Measurements from ENCODE around the gene MCF2L. TPM values are rescaled to one million over a fixed set of nuclear protein-coding genes. Genes with fewer than 3 reads are reported as not detected.

The MCF2L gene
- total and polyA plus RNA-seq, 2 experiments from 2014 or later = 27.6 to 38.6 TPM

DNA sequence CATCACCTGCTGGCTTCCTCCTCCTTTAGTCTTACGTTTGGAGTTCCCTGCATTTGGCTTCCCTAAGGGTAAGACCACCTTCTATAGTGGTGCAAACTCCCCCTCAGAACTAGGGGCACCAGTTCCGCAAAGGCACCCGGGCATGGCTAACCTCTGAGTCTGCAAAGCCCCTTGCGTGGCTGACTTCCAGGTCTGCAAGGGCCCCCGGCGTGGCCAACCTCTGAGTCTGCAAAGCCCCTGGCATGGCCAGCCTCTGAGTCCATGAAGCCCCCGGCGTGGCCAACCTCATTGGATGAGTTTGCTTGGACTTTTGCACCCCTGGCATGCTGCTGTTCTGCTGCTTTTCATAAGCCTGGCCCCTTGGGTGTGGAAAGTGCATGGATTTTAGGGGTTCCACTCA, 5.1 kb downstream of the MCF2L start:
- Histone ChIP-seq H3K27ac (no peak overlapping the region), H3K27me3 (peaks cover 13% of the 10 kb centered on the region), H3K4me1 (ENCODE audit: low read depth) (no peaks in the 10 kb centered on the region), H3K9me3 (ENCODE audit: low read depth) (no peaks in the 10 kb centered on the region), H3K36me3 (no peaks in the 10 kb centered on the region), H3K4me3 (no peak overlapping the region)
- DNase-seq (ENCODE audit: low read depth in 1 of 2, low spot score in 1 of 2) = no peak
- TF ChIP-seq, protein P1, sequence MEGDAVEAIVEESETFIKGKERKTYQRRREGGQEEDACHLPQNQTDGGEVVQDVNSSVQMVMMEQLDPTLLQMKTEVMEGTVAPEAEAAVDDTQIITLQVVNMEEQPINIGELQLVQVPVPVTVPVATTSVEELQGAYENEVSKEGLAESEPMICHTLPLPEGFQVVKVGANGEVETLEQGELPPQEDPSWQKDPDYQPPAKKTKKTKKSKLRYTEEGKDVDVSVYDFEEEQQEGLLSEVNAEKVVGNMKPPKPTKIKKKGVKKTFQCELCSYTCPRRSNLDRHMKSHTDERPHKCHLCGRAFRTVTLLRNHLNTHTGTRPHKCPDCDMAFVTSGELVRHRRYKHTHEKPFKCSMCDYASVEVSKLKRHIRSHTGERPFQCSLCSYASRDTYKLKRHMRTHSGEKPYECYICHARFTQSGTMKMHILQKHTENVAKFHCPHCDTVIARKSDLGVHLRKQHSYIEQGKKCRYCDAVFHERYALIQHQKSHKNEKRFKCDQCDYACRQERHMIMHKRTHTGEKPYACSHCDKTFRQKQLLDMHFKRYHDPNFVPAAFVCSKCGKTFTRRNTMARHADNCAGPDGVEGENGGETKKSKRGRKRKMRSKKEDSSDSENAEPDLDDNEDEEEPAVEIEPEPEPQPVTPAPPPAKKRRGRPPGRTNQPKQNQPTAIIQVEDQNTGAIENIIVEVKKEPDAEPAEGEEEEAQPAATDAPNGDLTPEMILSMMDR (IDR thresholded peaks at IDR 0.05; ENCODE audit: low read depth, low read length) = no peak

GRCh38 chr13:112974671-112975070, 5.7 kb downstream of the MCF2L start:
- no peak overlapping the region for H3K27ac ChIP-seq
- H3K9me3 ChIP-seq (ENCODE audit: low read depth) = no peaks in the 10 kb centered on the region
- peaks cover 13% of the 10 kb centered on the region for H3K27me3 ChIP-seq
- no peaks in the 10 kb centered on the region for H3K36me3 ChIP-seq
- H3K4me3 ChIP-seq = no peak overlapping the region
- no peaks in the 10 kb centered on the region for H3K4me1 ChIP-seq (ENCODE audit: low read depth)
- no peak for DNase-seq (ENCODE audit: low read depth in 1 of 2, low spot score in 1 of 2)
- TF ChIP-seq, protein P1 (IDR thresholded peaks at IDR 0.05; ENCODE audit: low read depth, low read length) = no peak

GRCh38 chr13:112975401-112975939, 6.5 kb downstream of the MCF2L start:
- H3K9me3 ChIP-seq (ENCODE audit: low read depth) = no peaks in the 10 kb centered on the region
- TF ChIP-seq, protein P1 (IDR thresholded peaks at IDR 0.05; ENCODE audit: low read depth, low read length) = no peak
- no peaks in the 10 kb centered on the region for H3K36me3 ChIP-seq
- DNase-seq (ENCODE audit: low read depth in 1 of 2, low spot score in 1 of 2) = no peak
- H3K4me3 ChIP-seq = no peak overlapping the region
- H3K4me1 ChIP-seq (ENCODE audit: low read depth) = no peaks in the 10 kb centered on the region
- no peak overlapping the region for H3K27ac ChIP-seq
- H3K27me3 ChIP-seq = peaks cover 8% of the 10 kb centered on the region

DNA sequence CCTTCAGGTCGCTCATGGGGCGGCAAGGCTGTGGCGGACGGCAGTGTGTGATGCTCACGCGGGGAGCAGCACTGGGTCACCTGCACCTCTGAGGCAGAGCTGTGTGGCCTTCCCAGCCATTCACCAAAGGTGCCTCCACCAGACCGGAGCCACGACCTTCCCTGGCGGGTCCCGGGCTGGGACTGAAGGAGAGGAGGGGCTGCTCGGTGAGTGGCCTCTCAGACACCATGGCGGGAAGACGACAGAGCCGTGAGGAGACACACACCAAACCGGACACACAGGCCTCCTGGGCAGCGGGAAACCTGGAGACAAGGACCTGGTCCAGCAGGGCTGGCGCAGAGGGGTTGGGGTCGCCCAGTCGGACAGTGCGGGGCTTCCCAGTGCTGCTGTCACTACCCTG, 7.5 kb downstream of the MCF2L start:
- Histone ChIP-seq H3K4me1 (ENCODE audit: low read depth) (no peaks in the 10 kb centered on the region), H3K4me3 (no peak overlapping the region), H3K9me3 (ENCODE audit: low read depth) (no peaks in the 10 kb centered on the region), H3K27me3 (no peaks in the 10 kb centered on the region), H3K36me3 (no peaks in the 10 kb centered on the region), H3K27ac (no peak overlapping the region)
- DNase-seq (ENCODE audit: low read depth in 1 of 2, low spot score in 1 of 2) = no peak
- TF ChIP-seq, protein P1 (IDR thresholded peaks at IDR 0.05; ENCODE audit: low read depth, low read length) = no peak

DNA sequence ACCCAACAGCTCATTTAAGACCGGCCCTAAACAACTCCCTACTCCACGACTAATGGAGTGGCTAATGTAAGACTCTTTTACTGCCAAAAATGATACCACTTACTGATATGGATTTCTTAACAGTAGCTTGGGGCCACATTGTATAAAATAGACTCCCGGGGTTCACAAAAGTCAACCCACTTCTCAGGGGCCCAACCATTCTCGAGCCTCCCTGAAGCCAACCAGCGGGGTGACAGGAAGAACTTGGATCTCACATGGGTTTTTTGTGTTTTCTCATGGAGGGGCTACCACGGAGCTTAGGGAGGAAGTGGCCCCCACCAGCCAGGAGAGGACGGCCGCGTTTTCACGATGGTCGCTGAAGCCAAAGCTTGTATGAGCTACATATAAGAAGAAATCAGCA, 8.1 kb downstream of the MCF2L start:
- H3K27ac ChIP-seq = no peak overlapping the region
- DNase-seq (ENCODE audit: low read depth in 1 of 2, low spot score in 1 of 2) = no peak
- H3K27me3 ChIP-seq = no peaks in the 10 kb centered on the region
- no peaks in the 10 kb centered on the region for H3K36me3 ChIP-seq
- H3K9me3 ChIP-seq (ENCODE audit: low read depth) = no peaks in the 10 kb centered on the region
- H3K4me1 ChIP-seq (ENCODE audit: low read depth) = no peaks in the 10 kb centered on the region
- no peak overlapping the region for H3K4me3 ChIP-seq
- TF ChIP-seq, protein P1 (IDR thresholded peaks at IDR 0.05; ENCODE audit: low read depth, low read length) = no peak

GRCh38 chr13:112977525-112977924, 8.5 kb downstream of the MCF2L start:
- Histone ChIP-seq H3K4me1 (ENCODE audit: low read depth) (no peaks in the 10 kb centered on the region), H3K9me3 (ENCODE audit: low read depth) (no peaks in the 10 kb centered on the region)
- TF ChIP-seq, protein P1 (IDR thresholded peaks at IDR 0.05; ENCODE audit: low read depth, low read length) = no peak

More at GRCh38 chr13:112977525-112977924, 8.5 kb downstream of the MCF2L start:
- Histone ChIP-seq H3K4me3 (no peak overlapping the region), H3K36me3 (no peaks in the 10 kb centered on the region), H3K27ac (no peak overlapping the region), H3K27me3 (no peaks in the 10 kb centered on the region)
- DNase-seq (ENCODE audit: low read depth in 1 of 2, low spot score in 1 of 2) = no peak
